H1 (cell line): ENCODE measurements around the gene SPAG8. TPM values are rescaled to one million over a fixed set of nuclear protein-coding genes. Genes with fewer than 3 reads are reported as not detected.

ENCODE experiments used
- CHD7 ChIP-seq: fragments of 300-600 bp; sonication (generic); IDR thresholded peaks from 2 replicates; pipeline ENCODE4 v1.7.1; 2012; ENCODE audit warnings: low read length, moderate library complexity, mild to moderate bottlenecking, inconsistent platforms; ENCODE audit not compliant: insufficient replicate concordance
- EP300 ChIP-seq, 2 experiments: IDR thresholded peaks; 1 replicate in 1 of 2; 2 replicates in 1 of 2; pipeline ENCODE4 v1.6.1; 2011 to 2012; ENCODE audit warnings: low read depth in 2 of 2, low read length in 2 of 2, mild to moderate bottlenecking in 2 of 2, borderline replicate concordance in 1 of 2, inconsistent platforms in 1 of 2, moderate library complexity in 1 of 2
- GABPA ChIP-seq: IDR thresholded peaks from 2 replicates; pipeline ENCODE4 v1.6.1; 2011; ENCODE audit warnings: mild to moderate bottlenecking, low read length, moderate library complexity, borderline replicate concordance; ENCODE audit not compliant: insufficient read depth
- POLR2A ChIP-seq, 2 experiments: IDR thresholded peaks; 1 replicate in 1 of 2; 2 replicates in 1 of 2; pipeline ENCODE4 v1.6.1; 2011; ENCODE audit warnings: low read depth in 2 of 2, low read length in 2 of 2, mild to moderate bottlenecking in 2 of 2; ENCODE audit errors: control extremely low read depth in 1 of 2
- POLR2AphosphoS5 ChIP-seq: IDR thresholded peaks from 2 replicates; pipeline ENCODE4 v1.6.1; 2011; ENCODE audit warnings: low read depth, low read length
- SIN3A ChIP-seq, 2 experiments: IDR thresholded peaks in 1 of 2; conservative IDR thresholded peaks in 1 of 2; 2 replicates each; pipeline ENCODE4 v1.6.1; 2011 to 2012; ENCODE audit warnings: low read length in 2 of 2, improper control_type of control experiment in 1 of 2, low read depth in 1 of 2, mild to moderate bottlenecking in 1 of 2
- SIRT6 ChIP-seq: IDR thresholded peaks from one replicate; pipeline ENCODE4 v1.7.1; 2012; ENCODE audit warnings: low read length, inconsistent platforms
- TEAD4 ChIP-seq: IDR thresholded peaks from 2 replicates; pipeline ENCODE4 v1.6.1; 2012; ENCODE audit warnings: low read depth, low read length, inconsistent platforms, mixed read lengths
- YY1 ChIP-seq: IDR thresholded peaks from 2 replicates; pipeline ENCODE4 v1.6.1; 2011; ENCODE audit warnings: low read depth, mild to moderate bottlenecking, low read length
- polyA plus RNA-seq, 7 experiments: library from polyadenylated mRNA; depleted of rRNA in 3 of 7; stranded (reverse) in 5 of 7; unstranded in 2 of 7; fragments of >200 nt in 5 of 7; fragments of 200-250 nt in 2 of 7; gene quantifications; 1 replicate in 5 of 7; 2 replicates in 1 of 7; 4 replicates in 1 of 7; pipeline versions ENCODE4 v1.2.1 to v1.2.3, GENCODE V29; 2011 to 2013; ENCODE audit warnings: missing spikeins in 2 of 7, mixed read lengths in 2 of 7
- total RNA-seq: library from RNA; stranded (reverse); fragmentation: NEBNext Ultra II Directional; extraction: Animal tissue kit (Norgen Biotek cat#: 25700); gene quantifications from 2 replicates; pipeline ENCODE4 v1.2.1, GENCODE V29; 2021

Gene SPAG8
- total and polyA plus RNA-seq, 2 of the 8 experiments (the other 6 are each of a cell fraction or from before 2014, with no cell fraction given) = 0.37 to 0.44 TPM

GRCh38 chr9:35790025-35790384 is 22.1 kb downstream of the SPAG8 start (continued):
- no peak for TF ChIP-seq CHD7
- TF ChIP-seq SIRT6 = no peak
- no peak for TF ChIP-seq POLR2A (IDR thresholded peaks at IDR 0.05; ENCODE audit: control extremely low read depth in 1 of 2, low read depth in 2 of 2, low read length in 2 of 2)
- TF ChIP-seq GABPA = no peak
- no peak for TF ChIP-seq SIN3A (conservative IDR thresholded peaks at IDR 0.05 in 1 of 2, IDR thresholded peaks at IDR 0.05 in 1 of 2; ENCODE audit: low read depth in 1 of 2, low read length in 2 of 2)
- TF ChIP-seq EP300 (IDR thresholded peaks at IDR 0.05; ENCODE audit: borderline replicate concordance in 1 of 2, low read depth in 2 of 2, low read length in 2 of 2) = no peak
- TF ChIP-seq YY1 = no peak
- TF ChIP-seq POLR2AphosphoS5 = no peak
- TF ChIP-seq TEAD4 = no peak
- TF ChIP-seq, all 59 proteins: peak for 0
